Panc1 (cell line): ENCODE data around the gene HIF1A.

Experiments used
- POLR2AphosphoS5 ChIP-seq: IDR thresholded peaks from 2 replicates; pipeline ENCODE4 v1.6.1; 2012; ENCODE audit warnings: mild to moderate bottlenecking, low read depth, low read length, moderate library complexity
- REST ChIP-seq, 2 experiments: IDR thresholded peaks; 2 replicates each; pipeline ENCODE4 v1.6.1; 2011 to 2012; ENCODE audit warnings: low read depth in 2 of 2, control low read depth in 1 of 2, low read length in 1 of 2, mild to moderate bottlenecking in 1 of 2, moderate library complexity in 1 of 2; ENCODE audit not compliant: insufficient read depth in 1 of 2
- SIN3A ChIP-seq: IDR thresholded peaks from 2 replicates; pipeline ENCODE4 v1.6.1; 2012; ENCODE audit warnings: low read depth, mild to moderate bottlenecking, low read length, moderate library complexity, borderline replicate concordance; ENCODE audit not compliant: insufficient read depth
- TF ChIP-seq, protein P1 (sequence below): fragments of 450-650 bp; IDR thresholded peaks from 2 replicates; pipeline ENCODE4 v1.5.1; 2017; ENCODE audit warnings: mild to moderate bottlenecking

DNA sequence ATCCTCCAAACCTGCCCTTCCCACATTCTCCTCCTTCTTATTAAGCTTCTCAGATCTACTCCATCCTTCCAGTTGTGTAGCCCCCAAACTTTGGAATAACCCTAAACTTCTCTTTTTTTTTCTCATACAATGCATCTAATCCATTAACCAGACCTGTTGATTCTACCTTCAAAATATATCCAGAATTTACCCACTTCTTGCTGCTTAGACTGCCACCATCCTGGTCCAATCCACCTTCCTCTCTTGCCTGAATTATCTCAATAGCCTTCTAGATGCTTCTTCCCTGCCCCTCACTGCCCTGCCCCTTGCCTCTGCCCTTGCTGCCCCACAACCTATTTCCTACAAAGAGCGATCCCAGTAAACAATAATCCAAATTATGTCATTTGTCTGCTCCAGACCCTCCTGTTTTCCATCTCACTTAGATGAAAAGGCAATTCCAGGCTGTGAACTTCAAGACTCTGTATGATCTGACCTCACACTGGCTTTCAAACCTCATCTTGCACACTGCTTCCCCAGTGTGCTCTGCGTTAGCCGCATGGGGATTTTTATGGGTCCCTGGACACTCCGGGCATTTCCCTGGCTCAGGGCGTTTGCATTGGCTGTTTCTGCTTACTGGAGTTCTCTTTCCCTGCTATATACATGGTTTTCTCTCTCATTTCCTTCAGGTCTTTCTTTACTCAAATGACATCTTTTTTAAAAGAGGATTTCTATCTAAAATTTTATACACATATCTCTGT lies 42.6 kb upstream of the HIF1A start:
- TF ChIP-seq, protein P1, sequence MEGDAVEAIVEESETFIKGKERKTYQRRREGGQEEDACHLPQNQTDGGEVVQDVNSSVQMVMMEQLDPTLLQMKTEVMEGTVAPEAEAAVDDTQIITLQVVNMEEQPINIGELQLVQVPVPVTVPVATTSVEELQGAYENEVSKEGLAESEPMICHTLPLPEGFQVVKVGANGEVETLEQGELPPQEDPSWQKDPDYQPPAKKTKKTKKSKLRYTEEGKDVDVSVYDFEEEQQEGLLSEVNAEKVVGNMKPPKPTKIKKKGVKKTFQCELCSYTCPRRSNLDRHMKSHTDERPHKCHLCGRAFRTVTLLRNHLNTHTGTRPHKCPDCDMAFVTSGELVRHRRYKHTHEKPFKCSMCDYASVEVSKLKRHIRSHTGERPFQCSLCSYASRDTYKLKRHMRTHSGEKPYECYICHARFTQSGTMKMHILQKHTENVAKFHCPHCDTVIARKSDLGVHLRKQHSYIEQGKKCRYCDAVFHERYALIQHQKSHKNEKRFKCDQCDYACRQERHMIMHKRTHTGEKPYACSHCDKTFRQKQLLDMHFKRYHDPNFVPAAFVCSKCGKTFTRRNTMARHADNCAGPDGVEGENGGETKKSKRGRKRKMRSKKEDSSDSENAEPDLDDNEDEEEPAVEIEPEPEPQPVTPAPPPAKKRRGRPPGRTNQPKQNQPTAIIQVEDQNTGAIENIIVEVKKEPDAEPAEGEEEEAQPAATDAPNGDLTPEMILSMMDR = no peak
- no peak for TF ChIP-seq POLR2AphosphoS5
- TF ChIP-seq REST (IDR thresholded peaks at IDR 0.05; ENCODE audit: insufficient read depth in 1 of 2, low read depth in 2 of 2, low read length in 1 of 2) = no peak
- no peak for TF ChIP-seq SIN3A
